HG03558 (cell line): ENCODE measurements around the gene GPX4.
"Not testable (repeated sequence)": the region's sequence is repeated elsewhere in the genome, so short reads cannot be mapped to it uniquely, and the experiment has no call there.

Experiments
- ATAC-seq: cut with Tn5 transposase; IDR thresholded peaks from one replicate; pipeline ENCODE4 v1.9.1; 2021; ENCODE audit warnings: moderate number of reproducible peaks; ENCODE audit not compliant: unreplicated experiment; ENCODE audit errors: extremely low read depth

Gene GPX4

GRCh38 chr19:1129084-1129483, 25.3 kb downstream of the GPX4 start:
- ATAC-seq: not testable (repeated sequence)

- ATAC-seq: no peak
Measured at GRCh38 chr19:1129535-1129934, 25.7 kb downstream of the GPX4 start.

GRCh38 chr19:1130771-1131717, 27.2 kb downstream of the GPX4 start:
- ATAC-seq: no peak

- ATAC-seq: no peak
Measured at GRCh38 chr19:1131718-1132551, 28.1 kb downstream of the GPX4 start.

GRCh38 chr19:1132552-1133383, 29.0 kb downstream of the GPX4 start:
- no peak for ATAC-seq

GRCh38 chr19:1133471-1133929, 29.7 kb downstream of the GPX4 start:
- ATAC-seq: no peak

GRCh38 chr19:1134431-1134830, 30.6 kb downstream of the GPX4 start:
- ATAC-seq: no peak

GRCh38 chr19:1135454-1135853, 31.7 kb downstream of the GPX4 start:
- no peak for ATAC-seq

- ATAC-seq: no peak
Measured at GRCh38 chr19:1136201-1136600, 32.4 kb downstream of the GPX4 start.

- ATAC-seq: no peak
Measured at GRCh38 chr19:1136621-1137317, 33.0 kb downstream of the GPX4 start.

- no peak for ATAC-seq
Measured at GRCh38 chr19:1138121-1138520, 34.3 kb downstream of the GPX4 start.

GRCh38 chr19:1139126-1139525, 35.3 kb downstream of the GPX4 start:
- ATAC-seq: no peak

GRCh38 chr19:1140272-1141027, 36.7 kb downstream of the GPX4 start:
- no peak for ATAC-seq

GRCh38 chr19:1141944-1142343, 38.1 kb downstream of the GPX4 start:
- ATAC-seq: no peak

GRCh38 chr19:1143828-1144399, 40.1 kb downstream of the GPX4 start:
- no peak for ATAC-seq

- ATAC-seq: no peak
Measured at GRCh38 chr19:1144741-1145140, 40.9 kb downstream of the GPX4 start.

- no peak for ATAC-seq
Measured at GRCh38 chr19:1145635-1146411, 42.0 kb downstream of the GPX4 start.

GRCh38 chr19:1146412-1146699, 42.6 kb downstream of the GPX4 start:
- ATAC-seq: no peak
